HUES48 (cell line): ENCODE data around the gene TBC1D17.

ENCODE experiments used
- H3K27ac ChIP-seq: one replicate; pipeline ENCODE4 v1.7.0; 2013; ENCODE audit warnings: low read depth, low read length, inconsistent platforms
- H3K27me3 ChIP-seq: 2 replicates; pipeline ENCODE4 v1.6.1; 2013; ENCODE audit warnings: mild to moderate bottlenecking, low read length; ENCODE audit not compliant: control insufficient read depth, insufficient read depth
- H3K36me3 ChIP-seq: 2 replicates; pipeline ENCODE4 v1.6.1; 2013; ENCODE audit warnings: low read length; ENCODE audit not compliant: control insufficient read depth, insufficient read depth
- H3K4me1 ChIP-seq: 2 replicates; pipeline ENCODE4 v1.6.1; 2013; ENCODE audit warnings: mild to moderate bottlenecking, low read length; ENCODE audit not compliant: control insufficient read depth, insufficient read depth
- H3K4me3 ChIP-seq: 2 replicates; pipeline ENCODE4 v1.5.1; 2013; ENCODE audit warnings: mild to moderate bottlenecking, low read depth, low read length
- H3K9ac ChIP-seq: 2 replicates; pipeline ENCODE4 v1.6.1; 2013; ENCODE audit warnings: mild to moderate bottlenecking, low read depth, low read length, moderate library complexity
- H3K9me3 ChIP-seq: 2 replicates; pipeline ENCODE4 v1.6.1; 2013; ENCODE audit warnings: low read length; ENCODE audit not compliant: control insufficient read depth, insufficient read depth

The TBC1D17 gene

GRCh38 chr19:49873129-49873521, 4.4 kb upstream of the TBC1D17 start:
- H3K27me3 ChIP-seq, result no peaks in the 10 kb centered on the region
- H3K36me3 ChIP-seq, result peaks cover 5% of the 10 kb centered on the region; the same call in 1 of the 2 replicates
- no peaks in the 10 kb centered on the region for H3K9me3 ChIP-seq
- no peak overlapping the region for H3K4me3 ChIP-seq
- H3K27ac ChIP-seq, result no peak overlapping the region
- no peak overlapping the region for H3K9ac ChIP-seq
- peaks cover 11% of the 10 kb centered on the region; the same call in 1 of the 2 replicates for H3K4me1 ChIP-seq

GRCh38 chr19:49873834-49874233, 3.7 kb upstream of the TBC1D17 start:
- H3K9ac ChIP-seq, result no peak overlapping the region

GRCh38 chr19:49874503-49875157, 2.9 kb upstream of the TBC1D17 start:
- Histone ChIP-seq H3K4me1 (peaks cover 21% of the 10 kb centered on the region; the same call in 1 of the 2 replicates), H3K9ac (no peak overlapping the region), H3K27me3 (no peaks in the 10 kb centered on the region), H3K4me3 (no peak overlapping the region), H3K27ac (no peak overlapping the region), H3K36me3 (peaks cover 14% of the 10 kb centered on the region; the same call in 1 of the 2 replicates), H3K9me3 (no peaks in the 10 kb centered on the region)

More at GRCh38 chr19:49873834-49874233, 3.7 kb upstream of the TBC1D17 start:
- peaks cover 16% of the 10 kb centered on the region; the same call in 1 of the 2 replicates for H3K4me1 ChIP-seq
- peaks cover 6% of the 10 kb centered on the region; the same call in 1 of the 2 replicates for H3K36me3 ChIP-seq
- H3K9me3 ChIP-seq, result no peaks in the 10 kb centered on the region
- H3K4me3 ChIP-seq, result no peak overlapping the region
- H3K27ac ChIP-seq, result no peak overlapping the region
- H3K27me3 ChIP-seq, result no peaks in the 10 kb centered on the region

GRCh38 chr19:49875177-49875576, 2.3 kb upstream of the TBC1D17 start:
- H3K36me3 ChIP-seq, result peaks cover 19% of the 10 kb centered on the region
- no peaks in the 10 kb centered on the region for H3K9me3 ChIP-seq
- no peaks in the 10 kb centered on the region for H3K27me3 ChIP-seq
- H3K27ac ChIP-seq, result no peak overlapping the region
- peak overlapping the region; percentile 92 for H3K4me3 ChIP-seq
- H3K9ac ChIP-seq, result peak overlapping the region; percentile 94; the same call in 1 of the 2 replicates
- peaks cover 20% of the 10 kb centered on the region; the same call in 1 of the 2 replicates for H3K4me1 ChIP-seq

GRCh38 chr19:49875857-49876421, 1.6 kb upstream of the TBC1D17 start:
- peaks cover 16% of the 10 kb centered on the region; the same call in 1 of the 2 replicates for H3K4me1 ChIP-seq
- peak overlapping the region; percentile 92 for H3K4me3 ChIP-seq
- H3K9me3 ChIP-seq, result no peaks in the 10 kb centered on the region
- H3K27ac ChIP-seq, result peak overlapping the region; percentile 99
- H3K27me3 ChIP-seq, result no peaks in the 10 kb centered on the region
- peak overlapping the region; percentile 94 for H3K9ac ChIP-seq
- H3K36me3 ChIP-seq, result peaks cover 26% of the 10 kb centered on the region

- Histone ChIP-seq H3K4me1 (peaks cover 16% of the 10 kb centered on the region; the same call in 1 of the 2 replicates), H3K9ac (peak overlapping the region; percentile 98), H3K27me3 (no peaks in the 10 kb centered on the region), H3K4me3 (peak overlapping the region; percentile 92), H3K36me3 (peaks cover 28% of the 10 kb centered on the region), H3K9me3 (no peaks in the 10 kb centered on the region), H3K27ac (peak overlapping the region; percentile 99)
Observed at GRCh38 chr19:49876422-49877019, 981 bp upstream of the TBC1D17 start.

- Histone ChIP-seq H3K9me3 (no peaks in the 10 kb centered on the region), H3K27me3 (no peaks in the 10 kb centered on the region), H3K36me3 (peaks cover 43% of the 10 kb centered on the region), H3K4me1 (peaks cover 16% of the 10 kb centered on the region; the same call in 1 of the 2 replicates), H3K27ac (peak overlapping the region; percentile 99), H3K9ac (peak overlapping the region; percentile 81), H3K4me3 (peak overlapping the region; percentile 92)
Observed at GRCh38 chr19:49877879-49878743, 609 bp downstream of the TBC1D17 start.

GRCh38 chr19:49878744-49879070, 1.2 kb downstream of the TBC1D17 start:
- H3K27me3 ChIP-seq, result no peaks in the 10 kb centered on the region
- peak overlapping the region; percentile 92 for H3K4me3 ChIP-seq
- H3K9me3 ChIP-seq, result no peaks in the 10 kb centered on the region
- H3K36me3 ChIP-seq, result peaks cover 49% of the 10 kb centered on the region
- H3K9ac ChIP-seq, result peak overlapping the region; percentile 55; the same call in 1 of the 2 replicates
- peaks cover 16% of the 10 kb centered on the region; the same call in 1 of the 2 replicates for H3K4me1 ChIP-seq
- peak overlapping the region; percentile 99 for H3K27ac ChIP-seq

GRCh38 chr19:49879243-49879963, 1.9 kb downstream of the TBC1D17 start:
- H3K36me3 ChIP-seq, result peaks cover 56% of the 10 kb centered on the region
- H3K4me1 ChIP-seq, result peaks cover 16% of the 10 kb centered on the region; the same call in 1 of the 2 replicates
- no peak overlapping the region for H3K9ac ChIP-seq
- H3K4me3 ChIP-seq, result 0 out of 2 replicates have a peak overlapping the region, but pooled peaks have one; percentile 92
- H3K27ac ChIP-seq, result no peak overlapping the region
- H3K27me3 ChIP-seq, result no peaks in the 10 kb centered on the region
- H3K9me3 ChIP-seq, result no peaks in the 10 kb centered on the region
